Astrocyte (in vitro differentiated cells and primary cell): ENCODE results near the gene LCE1D.

Experiments used
- CTCF ChIP-seq: IDR thresholded peaks from 2 replicates; pipeline ENCODE4 v1.5.1; 2011; ENCODE audit warnings: low read depth, mild to moderate bottlenecking, inconsistent platforms, low read length, moderate library complexity; ENCODE audit not compliant: insufficient read depth
- EZH2 ChIP-seq: IDR thresholded peaks from 2 replicates; pipeline ENCODE4 v1.6.1; 2012; ENCODE audit warnings: mild to moderate bottlenecking, low read length, inconsistent platforms; ENCODE audit not compliant: insufficient read depth

GRCh38 chr1:152752225-152752624 lies 44.3 kb upstream of the LCE1D start:
- TF ChIP-seq EZH2 (no peak), CTCF (no peak)
